Measurements from ENCODE around the gene SDS. TPM values are rescaled to one million over a fixed set of nuclear protein-coding genes. Genes with fewer than 3 reads are reported as not detected.

SDS gene
- total and polyA plus RNA-seq, 2 experiments from 2014 or later: 0.57 TPM; not detected in 1

- Histone ChIP-seq H3K36me3 (ENCODE audit: insufficient read depth) (no peaks in the 10 kb centered on the region), H3K9me2 (ENCODE audit: insufficient read depth) (no peaks in the 10 kb centered on the region), H2AFZ (no peak overlapping the region), H3K27me3 (ENCODE audit: insufficient read depth) (no peaks in the 10 kb centered on the region), H4K20me1 (replicated peaks; ENCODE audit: insufficient read depth) (no peaks in the 10 kb centered on the region), H3F3A (replicated peaks; ENCODE audit: low read depth) (no peaks in the 10 kb centered on the region), H3K4me1 (ENCODE audit: insufficient read depth) (no peaks in the 10 kb centered on the region), H3K4me3 (no peak overlapping the region), H3K4me2 (no peak overlapping the region), H3K79me2 (replicated peaks; ENCODE audit: insufficient read depth) (no peaks in the 10 kb centered on the region), H3K27ac (ENCODE audit: low read depth) (no peak overlapping the region)
- ATAC-seq (no peak), DNase-seq (ENCODE audit: low spot score) (no peak)
- TF ChIP-seq EZH2 (IDR thresholded peaks at IDR 0.05; ENCODE audit: low read depth, unreplicated experiment) (no peak), ZNF114 (CRISPR knock-in tag; IDR thresholded peaks at IDR 0.05) (no peak), JUNB (IDR thresholded peaks at IDR 0.05; ENCODE audit: unreplicated experiment) (no peak), STAT1 (IDR thresholded peaks at IDR 0.05; ENCODE audit: unreplicated experiment) (no peak), EZH2phosphoT487 (IDR thresholded peaks at IDR 0.05; ENCODE audit: unreplicated experiment) (no peak), NANOG (IDR thresholded peaks at IDR 0.05; ENCODE audit: borderline replicate concordance) (no peak), CREB1 (CRISPR knock-in tag; IDR thresholded peaks at IDR 0.05; ENCODE audit: low read depth) (no peak), REST (IDR thresholded peaks at IDR 0.05; ENCODE audit: unreplicated experiment) (no peak), POLR2AphosphoS5 (IDR thresholded peaks at IDR 0.05; ENCODE audit: low read depth) (no peak), ZNF331 (CRISPR knock-in tag; IDR thresholded peaks at IDR 0.05; ENCODE audit: low read depth) (no peak)
- TF ChIP-seq, protein P1, sequence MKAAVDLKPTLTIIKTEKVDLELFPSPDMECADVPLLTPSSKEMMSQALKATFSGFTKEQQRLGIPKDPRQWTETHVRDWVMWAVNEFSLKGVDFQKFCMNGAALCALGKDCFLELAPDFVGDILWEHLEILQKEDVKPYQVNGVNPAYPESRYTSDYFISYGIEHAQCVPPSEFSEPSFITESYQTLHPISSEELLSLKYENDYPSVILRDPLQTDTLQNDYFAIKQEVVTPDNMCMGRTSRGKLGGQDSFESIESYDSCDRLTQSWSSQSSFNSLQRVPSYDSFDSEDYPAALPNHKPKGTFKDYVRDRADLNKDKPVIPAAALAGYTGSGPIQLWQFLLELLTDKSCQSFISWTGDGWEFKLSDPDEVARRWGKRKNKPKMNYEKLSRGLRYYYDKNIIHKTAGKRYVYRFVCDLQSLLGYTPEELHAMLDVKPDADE (IDR thresholded peaks at IDR 0.05): no peak
- TF ChIP-seq, protein P2, sequence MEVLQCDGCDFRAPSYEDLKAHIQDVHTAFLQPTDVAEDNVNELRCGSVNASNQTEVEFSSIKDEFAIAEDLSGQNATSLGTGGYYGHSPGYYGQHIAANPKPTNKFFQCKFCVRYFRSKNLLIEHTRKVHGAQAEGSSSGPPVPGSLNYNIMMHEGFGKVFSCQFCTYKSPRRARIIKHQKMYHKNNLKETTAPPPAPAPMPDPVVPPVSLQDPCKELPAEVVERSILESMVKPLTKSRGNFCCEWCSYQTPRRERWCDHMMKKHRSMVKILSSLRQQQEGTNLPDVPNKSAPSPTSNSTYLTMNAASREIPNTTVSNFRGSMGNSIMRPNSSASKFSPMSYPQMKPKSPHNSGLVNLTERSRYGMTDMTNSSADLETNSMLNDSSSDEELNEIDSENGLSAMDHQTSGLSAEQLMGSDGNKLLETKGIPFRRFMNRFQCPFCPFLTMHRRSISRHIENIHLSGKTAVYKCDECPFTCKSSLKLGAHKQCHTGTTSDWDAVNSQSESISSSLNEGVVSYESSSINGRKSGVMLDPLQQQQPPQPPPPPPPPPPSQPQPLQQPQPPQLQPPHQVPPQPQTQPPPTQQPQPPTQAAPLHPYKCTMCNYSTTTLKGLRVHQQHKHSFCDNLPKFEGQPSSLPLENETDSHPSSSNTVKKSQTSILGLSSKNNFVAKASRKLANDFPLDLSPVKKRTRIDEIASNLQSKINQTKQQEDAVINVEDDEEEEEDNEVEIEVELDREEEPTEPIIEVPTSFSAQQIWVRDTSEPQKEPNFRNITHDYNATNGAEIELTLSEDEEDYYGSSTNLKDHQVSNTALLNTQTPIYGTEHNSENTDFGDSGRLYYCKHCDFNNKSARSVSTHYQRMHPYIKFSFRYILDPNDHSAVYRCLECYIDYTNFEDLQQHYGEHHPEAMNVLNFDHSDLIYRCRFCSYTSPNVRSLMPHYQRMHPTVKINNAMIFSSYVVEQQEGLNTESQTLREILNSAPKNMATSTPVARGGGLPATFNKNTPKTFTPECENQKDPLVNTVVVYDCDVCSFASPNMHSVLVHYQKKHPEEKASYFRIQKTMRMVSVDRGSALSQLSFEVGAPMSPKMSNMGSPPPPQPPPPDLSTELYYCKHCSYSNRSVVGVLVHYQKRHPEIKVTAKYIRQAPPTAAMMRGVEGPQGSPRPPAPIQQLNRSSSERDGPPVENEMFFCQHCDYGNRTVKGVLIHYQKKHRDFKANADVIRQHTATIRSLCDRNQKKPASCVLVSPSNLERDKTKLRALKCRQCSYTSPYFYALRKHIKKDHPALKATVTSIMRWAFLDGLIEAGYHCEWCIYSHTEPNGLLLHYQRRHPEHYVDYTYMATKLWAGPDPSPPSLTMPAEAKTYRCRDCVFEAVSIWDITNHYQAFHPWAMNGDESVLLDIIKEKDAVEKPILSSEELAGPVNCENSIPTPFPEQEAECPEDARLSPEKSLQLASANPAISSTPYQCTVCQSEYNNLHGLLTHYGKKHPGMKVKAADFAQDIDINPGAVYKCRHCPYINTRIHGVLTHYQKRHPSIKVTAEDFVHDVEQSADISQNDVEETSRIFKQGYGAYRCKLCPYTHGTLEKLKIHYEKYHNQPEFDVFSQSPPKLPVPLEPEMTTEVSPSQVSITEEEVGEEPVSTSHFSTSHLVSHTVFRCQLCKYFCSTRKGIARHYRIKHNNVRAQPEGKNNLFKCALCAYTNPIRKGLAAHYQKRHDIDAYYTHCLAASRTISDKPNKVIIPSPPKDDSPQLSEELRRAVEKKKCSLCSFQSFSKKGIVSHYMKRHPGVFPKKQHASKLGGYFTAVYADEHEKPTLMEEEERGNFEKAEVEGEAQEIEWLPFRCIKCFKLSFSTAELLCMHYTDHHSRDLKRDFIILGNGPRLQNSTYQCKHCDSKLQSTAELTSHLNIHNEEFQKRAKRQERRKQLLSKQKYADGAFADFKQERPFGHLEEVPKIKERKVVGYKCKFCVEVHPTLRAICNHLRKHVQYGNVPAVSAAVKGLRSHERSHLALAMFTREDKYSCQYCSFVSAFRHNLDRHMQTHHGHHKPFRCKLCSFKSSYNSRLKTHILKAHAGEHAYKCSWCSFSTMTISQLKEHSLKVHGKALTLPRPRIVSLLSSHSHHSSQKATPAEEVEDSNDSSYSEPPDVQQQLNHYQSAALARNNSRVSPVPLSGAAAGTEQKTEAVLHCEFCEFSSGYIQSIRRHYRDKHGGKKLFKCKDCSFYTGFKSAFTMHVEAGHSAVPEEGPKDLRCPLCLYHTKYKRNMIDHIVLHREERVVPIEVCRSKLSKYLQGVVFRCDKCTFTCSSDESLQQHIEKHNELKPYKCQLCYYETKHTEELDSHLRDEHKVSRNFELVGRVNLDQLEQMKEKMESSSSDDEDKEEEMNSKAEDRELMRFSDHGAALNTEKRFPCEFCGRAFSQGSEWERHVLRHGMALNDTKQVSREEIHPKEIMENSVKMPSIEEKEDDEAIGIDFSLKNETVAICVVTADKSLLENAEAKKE (CRISPR knock-in tag; IDR thresholded peaks at IDR 0.05): no peak
- TF ChIP-seq, protein P3, sequence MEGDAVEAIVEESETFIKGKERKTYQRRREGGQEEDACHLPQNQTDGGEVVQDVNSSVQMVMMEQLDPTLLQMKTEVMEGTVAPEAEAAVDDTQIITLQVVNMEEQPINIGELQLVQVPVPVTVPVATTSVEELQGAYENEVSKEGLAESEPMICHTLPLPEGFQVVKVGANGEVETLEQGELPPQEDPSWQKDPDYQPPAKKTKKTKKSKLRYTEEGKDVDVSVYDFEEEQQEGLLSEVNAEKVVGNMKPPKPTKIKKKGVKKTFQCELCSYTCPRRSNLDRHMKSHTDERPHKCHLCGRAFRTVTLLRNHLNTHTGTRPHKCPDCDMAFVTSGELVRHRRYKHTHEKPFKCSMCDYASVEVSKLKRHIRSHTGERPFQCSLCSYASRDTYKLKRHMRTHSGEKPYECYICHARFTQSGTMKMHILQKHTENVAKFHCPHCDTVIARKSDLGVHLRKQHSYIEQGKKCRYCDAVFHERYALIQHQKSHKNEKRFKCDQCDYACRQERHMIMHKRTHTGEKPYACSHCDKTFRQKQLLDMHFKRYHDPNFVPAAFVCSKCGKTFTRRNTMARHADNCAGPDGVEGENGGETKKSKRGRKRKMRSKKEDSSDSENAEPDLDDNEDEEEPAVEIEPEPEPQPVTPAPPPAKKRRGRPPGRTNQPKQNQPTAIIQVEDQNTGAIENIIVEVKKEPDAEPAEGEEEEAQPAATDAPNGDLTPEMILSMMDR (conservative IDR thresholded peaks at IDR 0.05; ENCODE audit: low read depth in 2 of 2): no peak
- Mint-ChIP-seq H3K9me3 (no peaks in the 10 kb centered on the region), H3K4me1 (no peaks in the 10 kb centered on the region), H3K36me3 (ENCODE audit: low read depth) (peaks cover 19% of the 10 kb centered on the region), H3K27me3 (ENCODE audit: insufficient read depth, low read depth, poor library complexity) (peaks cover 4% of the 10 kb centered on the region), H3K4me3 (no peak overlapping the region), H3K27ac (no peak overlapping the region)
Measured at GRCh38 chr12:113381220-113381619, 22.5 kb downstream of the SDS start.

Measured in GM23338 (cell line).